Measurements from ENCODE around the gene LRPAP1.
"Not testable (repeated sequence)": the region's sequence is repeated elsewhere in the genome, so short reads cannot be mapped to it uniquely, and the experiment has no call there.

Gene LRPAP1

DNA sequence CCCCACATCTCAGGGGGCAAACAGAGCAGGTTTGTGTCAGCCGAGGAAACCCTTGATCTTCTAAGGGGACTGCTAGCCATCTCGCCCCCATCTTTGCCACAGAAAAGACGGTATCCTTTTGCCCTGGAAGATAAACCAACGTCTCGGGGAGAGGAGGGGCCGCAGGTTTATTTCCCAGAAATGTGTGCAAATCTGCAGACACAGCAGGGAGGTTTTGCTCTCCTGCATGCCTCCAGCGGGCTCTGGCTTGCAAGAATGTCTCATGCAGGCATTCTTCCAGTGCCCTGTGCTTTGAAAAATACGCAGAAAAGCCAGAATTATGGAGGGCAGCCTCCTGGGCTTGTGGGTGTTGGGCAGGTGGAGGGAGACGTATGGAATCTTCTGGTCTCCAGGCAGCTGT, 42.6 kb upstream of the LRPAP1 start:
- not testable (repeated sequence) for H3K36me3 ChIP-seq (ENCODE audit: control insufficient read depth, insufficient read depth, low read length); H3K4me1 ChIP-seq (ENCODE audit: control insufficient read depth, insufficient read depth, low read length, poor library complexity, severe bottlenecking); H3K4me3 ChIP-seq (ENCODE audit: insufficient read depth, low read depth, low read length, poor library complexity, severe bottlenecking); H3K9me3 ChIP-seq (ENCODE audit: control insufficient read depth, low read length); DNase-seq; H3K27me3 ChIP-seq (replicated peaks; ENCODE audit: control insufficient read depth, insufficient read depth, low read length, poor library complexity, severe bottlenecking); H3K27ac ChIP-seq (ENCODE audit: insufficient read depth, low read length, poor library complexity, severe bottlenecking)

DNA sequence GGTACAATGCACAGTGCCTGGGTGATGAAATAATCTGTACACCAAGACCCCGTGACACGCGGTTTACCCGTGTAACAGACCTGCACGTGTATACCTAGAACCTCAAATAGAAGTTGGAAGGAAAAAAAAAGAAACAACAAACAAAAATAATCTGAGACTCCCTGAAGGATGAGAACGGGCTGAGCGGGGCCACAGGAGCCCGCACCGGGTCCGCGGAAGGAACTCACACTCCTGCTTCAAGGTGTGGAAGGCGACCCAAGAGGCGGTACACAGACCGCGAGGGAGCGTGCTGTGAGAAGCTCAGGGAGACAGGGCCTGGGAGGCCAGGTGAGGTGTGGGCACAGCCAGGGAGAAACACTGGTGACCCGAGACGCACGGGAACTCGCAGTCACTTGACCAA, 42.1 kb upstream of the LRPAP1 start:
- DNase-seq; H3K9me3 ChIP-seq (ENCODE audit: control insufficient read depth, low read length); H3K36me3 ChIP-seq (ENCODE audit: control insufficient read depth, insufficient read depth, low read length); H3K4me1 ChIP-seq (ENCODE audit: control insufficient read depth, insufficient read depth, low read length, poor library complexity, severe bottlenecking); H3K27me3 ChIP-seq (replicated peaks; ENCODE audit: control insufficient read depth, insufficient read depth, low read length, poor library complexity, severe bottlenecking); H3K27ac ChIP-seq (ENCODE audit: insufficient read depth, low read length, poor library complexity, severe bottlenecking); H3K4me3 ChIP-seq (ENCODE audit: insufficient read depth, low read depth, low read length, poor library complexity, severe bottlenecking): not testable (repeated sequence)

DNA sequence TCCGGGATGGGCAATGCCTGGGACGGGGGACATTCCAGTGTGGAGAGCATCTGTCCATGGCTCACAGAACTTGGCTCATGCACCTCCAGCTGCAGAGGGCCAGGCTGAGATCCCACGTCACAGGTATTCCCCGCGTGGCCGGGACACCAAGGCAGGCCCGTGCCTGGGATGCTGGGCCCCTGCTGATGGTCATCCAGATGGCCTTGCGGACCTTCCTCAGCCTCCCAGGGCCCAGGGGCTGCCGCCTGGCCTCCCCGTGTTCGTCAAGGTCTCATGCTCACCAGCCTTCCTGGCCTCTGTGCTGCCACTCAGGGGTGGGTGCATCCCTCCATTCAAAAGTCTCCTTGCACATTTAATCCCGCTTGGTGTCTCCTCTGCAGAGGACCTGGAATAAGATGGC, 40.9 kb upstream of the LRPAP1 start:
- Histone ChIP-seq H3K27me3 (replicated peaks; ENCODE audit: control insufficient read depth, insufficient read depth, low read length, poor library complexity, severe bottlenecking) (no peaks in the 10 kb centered on the region), H3K4me3 (ENCODE audit: insufficient read depth, low read depth, low read length, poor library complexity, severe bottlenecking) (no peak overlapping the region), H3K9me3 (ENCODE audit: control insufficient read depth, low read length) (no peaks in the 10 kb centered on the region), H3K4me1 (ENCODE audit: control insufficient read depth, insufficient read depth, low read length, poor library complexity, severe bottlenecking) (no peaks in the 10 kb centered on the region), H3K36me3 (ENCODE audit: control insufficient read depth, insufficient read depth, low read length) (no peaks in the 10 kb centered on the region), H3K27ac (ENCODE audit: insufficient read depth, low read length, poor library complexity, severe bottlenecking) (no peak overlapping the region)
- no peak for DNase-seq

DNA sequence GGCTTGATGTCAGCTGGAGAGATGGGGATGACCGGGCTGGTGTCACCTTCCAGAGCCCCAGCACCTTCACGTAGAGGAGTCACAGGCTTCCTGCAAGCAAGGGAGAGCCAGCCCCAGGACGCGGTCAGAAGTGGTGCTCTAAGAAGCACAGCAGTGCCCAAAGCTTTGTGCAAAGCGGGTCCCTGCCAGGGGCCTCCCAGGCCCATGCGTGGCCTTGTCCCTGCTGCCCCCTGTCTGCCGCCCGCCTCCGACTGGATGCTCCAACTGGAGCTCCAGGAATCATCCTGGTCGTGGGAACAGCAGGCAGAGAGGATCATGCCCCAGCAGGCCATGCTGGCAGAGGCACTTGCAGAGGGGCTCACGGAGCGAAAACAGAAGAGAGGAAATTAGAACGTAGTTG, 40.1 kb upstream of the LRPAP1 start:
- H3K4me1 ChIP-seq (ENCODE audit: control insufficient read depth, insufficient read depth, low read length, poor library complexity, severe bottlenecking): no peaks in the 10 kb centered on the region
- no peaks in the 10 kb centered on the region for H3K36me3 ChIP-seq (ENCODE audit: control insufficient read depth, insufficient read depth, low read length)
- no peak overlapping the region for H3K4me3 ChIP-seq (ENCODE audit: insufficient read depth, low read depth, low read length, poor library complexity, severe bottlenecking)
- no peak overlapping the region for H3K27ac ChIP-seq (ENCODE audit: insufficient read depth, low read length, poor library complexity, severe bottlenecking)
- H3K9me3 ChIP-seq (ENCODE audit: control insufficient read depth, low read length): no peaks in the 10 kb centered on the region
- H3K27me3 ChIP-seq (replicated peaks; ENCODE audit: control insufficient read depth, insufficient read depth, low read length, poor library complexity, severe bottlenecking): no peaks in the 10 kb centered on the region
- no peak for DNase-seq

DNA sequence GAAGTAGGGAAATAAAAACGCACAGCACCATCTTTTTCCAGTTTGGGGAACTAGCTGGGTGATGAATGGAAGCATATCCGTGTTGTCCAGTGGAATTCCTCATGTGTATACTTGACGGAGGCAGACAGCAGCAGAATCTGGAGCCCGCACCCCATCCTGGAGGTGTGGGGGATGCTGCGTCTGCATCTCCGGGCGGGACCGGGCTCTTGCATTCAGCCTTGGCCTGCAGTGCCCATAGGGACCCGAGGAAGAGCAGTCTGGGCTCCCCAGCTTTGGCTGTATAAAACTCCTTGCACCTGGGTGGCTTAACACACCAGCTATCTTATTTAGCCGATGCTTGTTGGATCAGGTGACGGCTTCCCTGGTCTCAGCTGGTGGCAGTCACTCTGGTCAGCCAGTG, 39.7 kb upstream of the LRPAP1 start:
- Histone ChIP-seq H3K4me3 (ENCODE audit: insufficient read depth, low read depth, low read length, poor library complexity, severe bottlenecking) (no peak overlapping the region), H3K27ac (ENCODE audit: insufficient read depth, low read length, poor library complexity, severe bottlenecking) (no peak overlapping the region), H3K36me3 (ENCODE audit: control insufficient read depth, insufficient read depth, low read length) (no peaks in the 10 kb centered on the region), H3K4me1 (ENCODE audit: control insufficient read depth, insufficient read depth, low read length, poor library complexity, severe bottlenecking) (no peaks in the 10 kb centered on the region), H3K27me3 (replicated peaks; ENCODE audit: control insufficient read depth, insufficient read depth, low read length, poor library complexity, severe bottlenecking) (no peaks in the 10 kb centered on the region), H3K9me3 (ENCODE audit: control insufficient read depth, low read length) (no peaks in the 10 kb centered on the region)
- DNase-seq: no peak

DNA sequence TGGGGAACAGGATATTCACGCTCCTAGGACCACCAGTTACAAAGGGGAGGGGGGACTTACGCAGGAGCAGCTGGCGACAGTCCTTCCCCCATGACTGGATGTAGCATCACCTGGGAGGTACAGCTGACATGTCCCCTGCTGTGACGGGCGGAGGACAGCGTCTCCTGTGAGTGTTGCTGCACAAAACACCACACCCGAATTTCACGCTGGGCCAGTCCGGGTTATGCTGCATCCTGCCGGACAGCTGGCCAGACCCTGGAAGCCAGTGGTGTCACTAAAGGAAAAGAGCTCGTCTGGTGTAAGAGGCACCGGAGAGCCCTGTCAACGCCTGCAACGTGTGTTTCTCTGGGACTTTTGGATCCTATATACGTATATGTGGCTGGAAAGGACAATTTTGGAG, 38.7 kb upstream of the LRPAP1 start:
- not testable (repeated sequence) for H3K27me3 ChIP-seq (replicated peaks; ENCODE audit: control insufficient read depth, insufficient read depth, low read length, poor library complexity, severe bottlenecking); H3K9me3 ChIP-seq (ENCODE audit: control insufficient read depth, low read length); H3K27ac ChIP-seq (ENCODE audit: insufficient read depth, low read length, poor library complexity, severe bottlenecking); DNase-seq; H3K36me3 ChIP-seq (ENCODE audit: control insufficient read depth, insufficient read depth, low read length); H3K4me3 ChIP-seq (ENCODE audit: insufficient read depth, low read depth, low read length, poor library complexity, severe bottlenecking); H3K4me1 ChIP-seq (ENCODE audit: control insufficient read depth, insufficient read depth, low read length, poor library complexity, severe bottlenecking)

DNA sequence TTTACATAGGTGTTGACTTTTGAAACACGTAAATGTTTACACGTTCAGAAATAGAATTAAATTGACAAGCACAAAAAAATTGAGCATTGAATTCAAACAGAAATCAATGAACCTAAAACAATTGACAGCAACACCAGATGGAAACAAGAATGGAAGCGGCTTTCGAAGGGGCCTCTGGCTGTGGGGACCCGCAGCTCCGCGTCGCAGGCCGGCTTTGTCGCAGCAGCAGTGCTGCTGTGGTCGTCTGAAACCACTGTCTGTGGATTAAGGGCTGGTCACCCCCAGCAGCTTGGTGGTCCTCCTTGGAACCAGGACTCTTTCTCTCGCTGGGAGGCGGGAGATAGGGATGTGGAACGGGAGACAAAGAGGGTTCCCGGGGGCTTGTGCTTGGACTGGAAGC, 37.4 kb upstream of the LRPAP1 start:
- H3K27me3 ChIP-seq (replicated peaks; ENCODE audit: control insufficient read depth, insufficient read depth, low read length, poor library complexity, severe bottlenecking); H3K27ac ChIP-seq (ENCODE audit: insufficient read depth, low read length, poor library complexity, severe bottlenecking); H3K36me3 ChIP-seq (ENCODE audit: control insufficient read depth, insufficient read depth, low read length); DNase-seq; H3K4me1 ChIP-seq (ENCODE audit: control insufficient read depth, insufficient read depth, low read length, poor library complexity, severe bottlenecking); H3K9me3 ChIP-seq (ENCODE audit: control insufficient read depth, low read length); H3K4me3 ChIP-seq (ENCODE audit: insufficient read depth, low read depth, low read length, poor library complexity, severe bottlenecking): not testable (repeated sequence)

DNA sequence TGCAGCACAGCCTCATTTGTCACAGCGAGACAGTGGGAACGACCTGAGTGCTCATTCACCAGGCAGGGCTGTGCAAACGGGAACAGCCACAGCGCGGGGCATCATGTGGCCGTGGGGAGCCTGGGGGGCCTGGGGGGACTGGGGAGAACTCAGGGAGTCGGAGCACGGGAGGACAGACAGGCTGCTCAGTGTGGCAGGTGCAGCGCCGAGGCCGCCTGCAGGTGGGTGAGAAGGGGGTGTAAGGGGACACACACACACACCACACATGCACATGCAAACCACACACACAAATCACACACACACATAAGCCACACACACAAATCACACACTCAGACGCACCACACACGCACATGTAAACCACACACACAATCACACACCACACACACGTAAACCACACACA, 34.5 kb upstream of the LRPAP1 start:
- not testable (repeated sequence) for H3K27me3 ChIP-seq (replicated peaks; ENCODE audit: control insufficient read depth, insufficient read depth, low read length, poor library complexity, severe bottlenecking); H3K9me3 ChIP-seq (ENCODE audit: control insufficient read depth, low read length); H3K4me3 ChIP-seq (ENCODE audit: insufficient read depth, low read depth, low read length, poor library complexity, severe bottlenecking); H3K4me1 ChIP-seq (ENCODE audit: control insufficient read depth, insufficient read depth, low read length, poor library complexity, severe bottlenecking); H3K27ac ChIP-seq (ENCODE audit: insufficient read depth, low read length, poor library complexity, severe bottlenecking); H3K36me3 ChIP-seq (ENCODE audit: control insufficient read depth, insufficient read depth, low read length); DNase-seq

DNA sequence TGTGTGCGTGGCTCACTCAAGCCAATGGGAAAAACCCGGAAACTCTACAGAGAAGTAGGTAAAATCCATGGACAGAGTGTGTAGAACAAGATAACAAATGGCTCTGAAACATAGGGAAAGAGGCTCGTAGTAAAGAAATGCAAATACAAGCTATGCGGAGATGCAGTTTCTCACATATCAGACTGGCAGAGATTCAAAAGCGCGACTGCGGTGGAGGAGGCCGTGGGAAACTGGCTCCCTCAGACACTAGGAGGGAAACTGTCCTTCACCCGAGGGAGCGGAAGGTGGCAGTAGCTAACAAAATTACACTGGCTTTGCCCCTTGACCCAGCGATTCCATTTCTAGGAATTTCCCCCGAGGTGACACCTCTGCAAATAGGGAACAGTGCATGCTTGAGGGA, 34.1 kb upstream of the LRPAP1 start:
- not testable (repeated sequence) for H3K4me1 ChIP-seq (ENCODE audit: control insufficient read depth, insufficient read depth, low read length, poor library complexity, severe bottlenecking); H3K36me3 ChIP-seq (ENCODE audit: control insufficient read depth, insufficient read depth, low read length); DNase-seq; H3K27ac ChIP-seq (ENCODE audit: insufficient read depth, low read length, poor library complexity, severe bottlenecking); H3K9me3 ChIP-seq (ENCODE audit: control insufficient read depth, low read length); H3K4me3 ChIP-seq (ENCODE audit: insufficient read depth, low read depth, low read length, poor library complexity, severe bottlenecking); H3K27me3 ChIP-seq (replicated peaks; ENCODE audit: control insufficient read depth, insufficient read depth, low read length, poor library complexity, severe bottlenecking)

DNA sequence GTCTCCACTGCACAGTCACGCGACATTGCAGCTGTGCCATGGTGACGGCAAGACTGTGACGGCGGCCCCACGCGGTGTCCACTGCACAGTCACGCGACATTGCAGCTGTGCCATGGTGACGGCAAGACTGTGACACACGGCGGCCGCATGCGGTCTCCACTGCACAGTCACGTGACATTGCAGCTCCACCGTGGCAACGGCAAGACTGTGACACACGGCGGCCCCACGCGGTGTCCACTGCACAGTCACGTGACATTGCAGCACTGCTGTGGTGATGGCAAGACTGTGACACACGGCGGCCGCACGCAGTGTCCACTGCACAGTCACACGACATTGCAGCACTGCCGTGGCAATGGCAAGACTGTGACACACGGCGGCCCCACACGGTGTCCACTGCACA, 32.7 kb upstream of the LRPAP1 start:
- not testable (repeated sequence) for H3K4me1 ChIP-seq (ENCODE audit: control insufficient read depth, insufficient read depth, low read length, poor library complexity, severe bottlenecking); H3K9me3 ChIP-seq (ENCODE audit: control insufficient read depth, low read length); H3K27me3 ChIP-seq (replicated peaks; ENCODE audit: control insufficient read depth, insufficient read depth, low read length, poor library complexity, severe bottlenecking); H3K27ac ChIP-seq (ENCODE audit: insufficient read depth, low read length, poor library complexity, severe bottlenecking); DNase-seq; H3K4me3 ChIP-seq (ENCODE audit: insufficient read depth, low read depth, low read length, poor library complexity, severe bottlenecking); H3K36me3 ChIP-seq (ENCODE audit: control insufficient read depth, insufficient read depth, low read length)

DNA sequence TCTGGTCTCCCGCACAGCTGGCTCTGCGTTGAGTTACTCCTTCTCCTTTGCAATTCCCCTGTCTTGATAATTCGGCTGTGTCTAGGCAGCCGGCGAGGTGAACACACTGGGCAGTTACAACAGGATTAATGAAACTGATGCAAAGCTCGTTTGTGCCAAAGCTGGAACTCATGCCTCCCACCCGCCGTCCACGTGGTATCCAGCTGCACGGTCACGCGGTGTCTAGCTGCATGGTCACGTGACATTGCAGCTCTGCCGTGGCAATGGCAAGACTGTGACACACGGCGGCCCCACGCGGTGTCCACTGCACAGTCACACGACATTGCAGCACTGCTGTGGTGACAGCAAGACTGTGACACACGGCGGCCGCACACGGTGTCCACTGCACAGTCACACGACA, 31.2 kb upstream of the LRPAP1 start:
- H3K36me3 ChIP-seq (ENCODE audit: control insufficient read depth, insufficient read depth, low read length): no peaks in the 10 kb centered on the region
- no peaks in the 10 kb centered on the region for H3K27me3 ChIP-seq (replicated peaks; ENCODE audit: control insufficient read depth, insufficient read depth, low read length, poor library complexity, severe bottlenecking)
- no peak overlapping the region for H3K4me3 ChIP-seq (ENCODE audit: insufficient read depth, low read depth, low read length, poor library complexity, severe bottlenecking)
- H3K27ac ChIP-seq (ENCODE audit: insufficient read depth, low read length, poor library complexity, severe bottlenecking): no peak overlapping the region
- no peak for DNase-seq
- no peaks in the 10 kb centered on the region for H3K4me1 ChIP-seq (ENCODE audit: control insufficient read depth, insufficient read depth, low read length, poor library complexity, severe bottlenecking)
- H3K9me3 ChIP-seq (ENCODE audit: control insufficient read depth, low read length): no peaks in the 10 kb centered on the region

Measured in effector memory CD4-positive, alpha-beta T cell (primary cell).